Stimulated activated effector memory CD8-positive, alpha-beta T cell treated with anti-CD3 and anti-CD28 coated beads, Interleukin-12 subunit alpha, Interleukin-12 subunit beta, amount 100 ng/mL, for 72 hours (primary cell): ENCODE results near the gene PIK3R2.
A peak's percentile ranks its signal among the peaks of the same experiment; 100 is the strongest.

ENCODE experiments used
- ATAC-seq: fragments of 150-1000 bp; cut with Tn5 transposase; 2 replicates; pipeline ENCODE4 v1.10.0; 2021
- DNase-seq, 2 donors: peaks; one replicate each; pipeline ENCODE4 v3.0.0; 2021 to 2022; ENCODE audit warnings: low spot score in 2 of 2
- H3K27ac Mint-ChIP-seq: one replicate; pipeline ENCODE4 v1.8.0; 2022; ENCODE audit warnings: mild to moderate bottlenecking, mixed read lengths
- H3K36me3 Mint-ChIP-seq: one replicate; pipeline ENCODE4 v1.8.0; 2022; ENCODE audit warnings: mild to moderate bottlenecking, mixed read lengths
- H3K4me1 Mint-ChIP-seq: one replicate; pipeline ENCODE4 v1.8.0; 2022; ENCODE audit warnings: mixed read lengths
- H3K4me3 Mint-ChIP-seq: one replicate; pipeline ENCODE4 v1.8.0; 2022; ENCODE audit warnings: mild to moderate bottlenecking, mixed read lengths
- H3K9me3 Mint-ChIP-seq: one replicate; pipeline ENCODE4 v1.8.0; 2022; ENCODE audit warnings: mixed read lengths

PIK3R2 gene

GRCh38 chr19:18171605-18172327, 18.8 kb downstream of the PIK3R2 start:
- H3K4me3 Mint-ChIP-seq, result no peak overlapping the region
- DNase-seq (no peak), ATAC-seq (no peak)
- H3K4me1 Mint-ChIP-seq, result peaks cover 27% of the 10 kb centered on the region
- no peaks in the 10 kb centered on the region for H3K9me3 Mint-ChIP-seq
- H3K36me3 Mint-ChIP-seq, result peaks cover 30% of the 10 kb centered on the region
- peak overlapping the region; percentile 87 for H3K27ac Mint-ChIP-seq

GRCh38 chr19:18172331-18173053, 19.5 kb downstream of the PIK3R2 start:
- no peaks in the 10 kb centered on the region for H3K9me3 Mint-ChIP-seq
- H3K4me1 Mint-ChIP-seq, result peaks cover 27% of the 10 kb centered on the region
- H3K36me3 Mint-ChIP-seq, result peaks cover 28% of the 10 kb centered on the region
- ATAC-seq (no peak), DNase-seq (no peak)
- peak overlapping the region; percentile 87 for H3K27ac Mint-ChIP-seq
- H3K4me3 Mint-ChIP-seq, result peak overlapping the region; percentile 91

- H3K4me3 Mint-ChIP-seq, result peak overlapping the region; percentile 91
- ATAC-seq, result no peak
Measured at GRCh38 chr19:18173054-18173571, 20.1 kb downstream of the PIK3R2 start.

GRCh38 chr19:18173572-18174288, 20.8 kb downstream of the PIK3R2 start, which contains the start of gene IFI30:
Gene IFI30, plus strand, starts transcription at chr19:18173813. Its CDS starts 29 bp downstream, at chr19:18173842.
- peak within 1 kb of the TSS; percentile 87 for H3K27ac Mint-ChIP-seq
- ATAC-seq, result peak; percentile 83
- no peaks in the 10 kb centered on the region for H3K9me3 Mint-ChIP-seq
- H3K36me3 Mint-ChIP-seq, result peaks cover 27% of the 10 kb centered on the region
- peak within 1 kb of the TSS; percentile 91 for H3K4me3 Mint-ChIP-seq
- peaks cover 21% of the 10 kb centered on the region for H3K4me1 Mint-ChIP-seq
- peak; percentile 48 to 82 for DNase-seq

More at GRCh38 chr19:18173054-18173571, 20.1 kb downstream of the PIK3R2 start:
- H3K9me3 Mint-ChIP-seq, result no peaks in the 10 kb centered on the region
- H3K27ac Mint-ChIP-seq, result peak overlapping the region; percentile 87
- no peak for DNase-seq
- peaks cover 24% of the 10 kb centered on the region for H3K4me1 Mint-ChIP-seq
- H3K36me3 Mint-ChIP-seq, result peaks cover 28% of the 10 kb centered on the region

GRCh38 chr19:18174983-18175382, 22.0 kb downstream of the PIK3R2 start:
- no peak for DNase-seq
- no peak for ATAC-seq
- Mint-ChIP-seq H3K4me1 (peaks cover 21% of the 10 kb centered on the region), H3K9me3 (no peaks in the 10 kb centered on the region), H3K27ac (no peak overlapping the region), H3K36me3 (peaks cover 27% of the 10 kb centered on the region), H3K4me3 (peak overlapping the region; percentile 91)

- DNase-seq, result no peak
- H3K4me3 Mint-ChIP-seq, result no peak overlapping the region
- no peak for ATAC-seq
Measured at GRCh38 chr19:18176367-18177310, 23.7 kb downstream of the PIK3R2 start.

GRCh38 chr19:18179957-18180356, 27.0 kb downstream of the PIK3R2 start:
- ATAC-seq, result no peak
- Mint-ChIP-seq H3K27ac (no peak overlapping the region), H3K4me1 (no peaks in the 10 kb centered on the region), H3K4me3 (no peak overlapping the region), H3K36me3 (peaks cover 14% of the 10 kb centered on the region), H3K9me3 (no peaks in the 10 kb centered on the region)
- no peak for DNase-seq

More at GRCh38 chr19:18176367-18177310, 23.7 kb downstream of the PIK3R2 start:
- H3K36me3 Mint-ChIP-seq, result peaks cover 21% of the 10 kb centered on the region
- H3K27ac Mint-ChIP-seq, result no peak overlapping the region
- H3K4me1 Mint-ChIP-seq, result peaks cover 21% of the 10 kb centered on the region
- H3K9me3 Mint-ChIP-seq, result no peaks in the 10 kb centered on the region

GRCh38 chr19:18183529-18183928, 30.6 kb downstream of the PIK3R2 start:
- Mint-ChIP-seq H3K36me3 (no peaks in the 10 kb centered on the region), H3K4me1 (no peaks in the 10 kb centered on the region), H3K4me3 (no peak overlapping the region), H3K9me3 (no peaks in the 10 kb centered on the region), H3K27ac (no peak overlapping the region)
- ATAC-seq (no peak), DNase-seq (no peak)

- no peaks in the 10 kb centered on the region for H3K9me3 Mint-ChIP-seq
- no peaks in the 10 kb centered on the region for H3K4me1 Mint-ChIP-seq
- ATAC-seq (no peak), DNase-seq (no peak)
- no peaks in the 10 kb centered on the region for H3K36me3 Mint-ChIP-seq
- no peak overlapping the region for H3K27ac Mint-ChIP-seq
- H3K4me3 Mint-ChIP-seq, result no peak overlapping the region
Measured at GRCh38 chr19:18185538-18185937, 32.6 kb downstream of the PIK3R2 start.

- H3K9me3 Mint-ChIP-seq, result no peaks in the 10 kb centered on the region
- DNase-seq (no peak), ATAC-seq (no peak)
- H3K4me3 Mint-ChIP-seq, result no peak overlapping the region
- peak overlapping the region; percentile 67 for H3K27ac Mint-ChIP-seq
- H3K36me3 Mint-ChIP-seq, result peaks cover 23% of the 10 kb centered on the region
- H3K4me1 Mint-ChIP-seq, result peaks cover 19% of the 10 kb centered on the region
Measured at GRCh38 chr19:18190278-18190677, 37.3 kb downstream of the PIK3R2 start.

GRCh38 chr19:18191640-18192062, 38.7 kb downstream of the PIK3R2 start:
- Mint-ChIP-seq H3K9me3 (no peaks in the 10 kb centered on the region), H3K27ac (peak overlapping the region; percentile 88), H3K4me1 (peaks cover 19% of the 10 kb centered on the region), H3K36me3 (peaks cover 33% of the 10 kb centered on the region), H3K4me3 (peak overlapping the region; percentile 78)
- DNase-seq (no peak), ATAC-seq (no peak)

- Mint-ChIP-seq H3K4me3 (peak within 1 kb of the TSS; percentile 78), H3K9me3 (no peaks in the 10 kb centered on the region), H3K27ac (peak within 1 kb of the TSS; percentile 88), H3K36me3 (peaks cover 40% of the 10 kb centered on the region), H3K4me1 (peaks cover 19% of the 10 kb centered on the region)
- DNase-seq, result peak; percentile 89 to 98
- peak; percentile 95 for ATAC-seq
Measured at GRCh38 chr19:18192673-18193387, 39.9 kb downstream of the PIK3R2 start, which contains the start of gene MPV17L2. Gene MPV17L2, plus strand, starts transcription at chr19:18193218. Its CDS starts 64 bp downstream, at chr19:18193282.

- no peak for ATAC-seq
- DNase-seq, result no peak
- Mint-ChIP-seq H3K4me3 (peak overlapping the region; percentile 78), H3K9me3 (no peaks in the 10 kb centered on the region), H3K36me3 (peaks cover 46% of the 10 kb centered on the region), H3K27ac (peak overlapping the region; percentile 88), H3K4me1 (peaks cover 19% of the 10 kb centered on the region)
Measured at GRCh38 chr19:18193388-18194180, 40.6 kb downstream of the PIK3R2 start.
